Stimulated activated CD8-positive, alpha-beta memory T cell treated with anti-CD3 and anti-CD28 coated beads, Interleukin-2, amount 100 ng/mL, for 48 hours (primary cell): ENCODE measurements around the gene GRAMD2A.

Experiments
- DNase-seq, 2 donors: peaks; one replicate each; pipeline ENCODE4 v3.0.0-alpha.2; 2020; ENCODE audit warnings: low read depth in 2 of 2

Gene GRAMD2A

DNA sequence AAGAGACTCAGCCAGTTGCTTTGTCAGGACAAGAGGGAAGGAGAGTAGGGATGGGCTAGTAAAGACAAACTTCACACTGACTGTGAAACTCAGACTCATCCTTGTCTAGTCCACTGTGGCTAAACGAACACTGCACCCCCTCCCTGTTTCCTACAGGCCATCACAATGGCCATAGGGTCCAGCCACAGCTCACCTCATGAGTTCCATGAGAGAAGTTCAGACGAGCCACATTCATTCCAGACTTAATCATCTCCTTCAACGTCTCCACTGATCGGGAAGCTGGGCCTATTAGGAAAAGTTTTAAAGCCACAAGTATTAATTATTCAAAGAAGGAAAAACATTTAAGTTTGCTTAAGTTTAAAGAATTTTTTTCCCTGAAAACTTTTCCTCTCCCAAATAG lies 19.6 kb upstream of the GRAMD2A start:
- DNase-seq, result no peak

DNA sequence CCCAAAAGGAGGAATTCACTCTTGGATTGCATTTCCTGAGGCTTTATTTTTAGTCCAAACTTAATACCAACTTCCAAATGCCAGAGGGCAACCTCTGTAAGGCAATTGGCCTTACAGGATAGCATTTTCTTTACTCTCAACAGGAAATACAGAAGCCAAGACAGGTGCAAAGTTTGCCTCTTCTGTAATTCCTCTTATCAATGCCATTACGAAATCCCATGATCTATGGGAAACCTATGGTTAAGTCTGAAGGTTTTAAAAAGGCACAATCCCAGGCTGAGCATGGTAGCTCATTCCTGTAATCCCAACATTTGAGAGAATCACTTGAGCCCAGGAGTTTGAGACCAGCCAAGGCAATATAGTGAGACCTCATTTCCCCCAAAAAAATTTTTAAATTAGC lies 18.5 kb upstream of the GRAMD2A start:
- DNase-seq, result no peak

- DNase-seq, result no peak
These were observed 10.0 kb upstream of the GRAMD2A start for GRCh38 chr15:72207558-72208085.

DNA sequence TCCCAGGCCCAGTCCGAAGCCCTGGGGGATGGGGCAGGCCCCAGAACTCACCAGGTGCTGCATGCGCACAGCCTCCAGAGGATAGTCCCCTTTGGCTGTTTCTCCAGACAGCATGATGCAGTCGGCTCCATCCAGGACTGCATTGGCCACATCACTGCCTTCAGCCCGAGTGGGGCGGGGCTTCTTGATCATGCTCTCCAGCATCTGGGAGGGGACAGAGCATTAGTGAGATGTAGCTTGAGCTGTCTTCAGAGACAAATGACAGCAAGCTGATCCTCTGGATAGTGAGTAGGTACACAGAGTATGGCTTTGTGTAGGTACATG lies 9.1 kb upstream of the GRAMD2A start:
- DNase-seq, result no peak

DNA sequence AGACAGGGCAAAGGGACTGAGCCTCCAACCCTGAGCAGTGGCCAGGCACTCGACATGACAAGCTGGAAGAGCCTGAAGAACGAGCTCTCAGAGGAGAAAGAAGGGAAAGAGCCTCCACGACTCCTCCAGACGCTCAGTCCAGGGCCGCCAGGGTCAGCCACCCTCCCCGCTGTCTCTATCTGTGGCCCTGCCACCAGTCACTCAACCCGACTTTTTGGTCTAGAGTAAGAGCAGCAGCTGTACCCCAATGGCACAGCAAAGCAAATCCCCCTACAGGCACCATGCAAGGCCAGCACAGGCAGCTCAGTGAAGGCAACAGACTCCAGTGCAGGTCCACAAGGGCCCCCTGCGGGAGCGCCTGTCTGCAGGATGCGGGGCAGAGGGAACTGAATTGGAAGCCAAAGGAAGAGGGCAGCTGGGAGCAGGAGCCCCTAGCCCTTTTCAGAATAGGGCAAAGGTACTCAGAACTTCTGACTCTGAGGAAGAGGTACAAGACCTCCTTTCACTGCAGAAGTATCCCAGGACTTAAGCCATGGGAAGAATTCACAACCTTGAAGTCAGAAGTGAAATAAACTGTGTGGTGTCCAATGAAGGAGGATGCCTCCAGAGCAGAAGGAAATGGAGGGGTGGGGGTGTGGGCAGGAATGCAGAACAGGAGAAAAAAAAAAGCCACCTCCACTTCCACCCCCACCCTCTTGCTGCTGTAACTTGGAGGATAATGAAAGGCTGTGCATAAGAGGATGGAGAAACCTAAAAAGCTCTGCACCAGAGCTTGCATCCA lies 8.5 kb upstream of the GRAMD2A start:
- DNase-seq, result no peak

DNA sequence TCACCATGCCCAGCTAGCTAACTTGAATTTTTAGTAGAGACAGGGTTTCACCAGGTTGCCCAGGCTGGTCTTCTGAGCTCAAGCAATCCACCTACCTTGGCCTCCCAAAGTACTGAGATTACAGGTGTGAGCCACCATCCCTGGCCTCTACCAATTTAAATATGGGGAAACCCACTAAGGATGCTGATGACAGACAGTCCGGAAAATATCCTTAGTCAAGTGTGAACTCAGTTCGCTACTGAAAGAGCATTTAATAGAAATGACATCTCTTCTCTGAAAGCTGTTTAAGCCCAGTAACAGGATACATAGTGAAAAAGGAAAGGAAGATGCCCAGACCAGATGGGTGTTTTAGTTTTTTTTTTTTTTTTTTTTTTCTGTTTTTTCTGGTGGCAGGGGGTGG lies 7.7 kb upstream of the GRAMD2A start:
- no peak for DNase-seq

GRCh38 chr15:72203507-72203837 lies 5.9 kb upstream of the GRAMD2A start:
- DNase-seq, result no peak

DNA sequence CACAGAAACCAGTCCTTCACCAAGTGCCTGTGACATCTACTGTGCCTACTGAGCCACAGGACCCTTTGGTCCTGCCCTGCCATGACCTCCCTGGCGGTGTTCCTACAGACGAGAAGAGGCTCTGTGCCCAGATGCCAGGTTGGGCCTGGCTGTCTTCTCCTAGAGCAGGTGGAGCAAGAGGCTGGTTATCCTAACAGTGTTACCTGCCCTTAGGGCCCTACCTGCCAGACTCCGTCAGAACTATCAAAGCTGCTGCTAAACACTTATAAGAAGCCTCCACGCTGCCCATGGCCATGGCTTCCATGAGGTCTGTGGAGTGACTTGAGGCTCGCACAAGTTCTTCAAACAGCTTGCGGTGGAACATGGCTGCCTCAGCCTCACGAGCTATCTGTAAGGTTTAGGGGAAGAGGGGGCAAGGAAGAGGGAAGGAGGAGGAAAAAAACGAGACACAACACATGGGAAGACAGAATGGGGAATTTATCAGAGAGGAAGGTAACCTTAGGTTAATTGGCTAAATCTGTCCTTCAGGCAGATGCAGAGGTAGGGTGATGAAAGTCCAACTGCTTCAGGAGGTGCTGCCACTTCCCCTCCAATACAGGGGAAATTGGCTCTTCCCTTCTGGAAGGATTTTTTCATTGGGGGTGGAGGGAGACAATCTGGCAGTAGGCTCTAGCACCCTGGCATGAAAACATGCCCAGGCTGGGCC lies 5.4 kb upstream of the GRAMD2A start:
- no peak for DNase-seq

GRCh38 chr15:72202302-72202701 lies 4.7 kb upstream of the GRAMD2A start:
- DNase-seq, result no peak

GRCh38 chr15:72201391-72201921 lies 3.9 kb upstream of the GRAMD2A start:
- no peak for DNase-seq

GRCh38 chr15:72200395-72201237 lies 3.0 kb upstream of the GRAMD2A start:
- DNase-seq, result no peak

DNA sequence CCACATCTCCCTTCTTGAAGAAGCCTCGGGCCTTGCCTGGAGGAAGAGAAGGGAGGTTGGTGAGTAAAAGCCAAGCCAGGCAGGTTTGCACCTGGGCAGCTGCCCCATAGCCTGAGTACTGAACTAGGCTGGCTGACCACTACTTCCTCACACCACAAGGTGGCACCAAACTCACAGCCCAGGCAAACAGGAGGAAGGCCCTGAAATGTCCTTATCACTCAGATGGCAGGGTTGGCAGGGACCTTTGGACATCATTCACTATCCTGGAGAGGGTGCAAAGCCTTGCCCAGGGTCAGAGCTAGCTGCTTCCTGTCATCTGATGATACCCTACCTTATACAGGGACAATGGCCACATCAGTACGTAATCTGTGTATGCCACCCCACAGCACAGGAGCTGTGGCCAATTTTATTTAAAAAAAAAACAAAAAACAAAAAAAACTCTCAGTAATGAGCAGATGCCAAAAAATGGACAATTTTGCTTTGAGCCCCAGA lies 2.2 kb upstream of the GRAMD2A start:
- peak; percentile 39 to 48 for DNase-seq

DNA sequence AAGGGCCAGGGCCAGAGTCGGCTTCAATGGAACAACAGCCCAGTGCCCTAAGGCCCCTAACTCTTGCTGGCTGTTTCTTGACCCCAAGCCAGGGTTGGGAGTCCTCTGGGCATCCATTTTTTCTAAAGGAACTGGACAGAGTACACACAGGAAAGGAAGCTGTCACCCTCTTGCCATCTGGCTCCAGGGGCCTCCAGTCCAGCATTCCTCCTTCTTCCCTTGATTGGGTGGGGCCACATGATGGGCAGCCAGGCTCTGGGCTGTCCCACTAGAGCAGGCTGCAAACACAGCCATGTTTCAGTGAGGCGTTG lies 1.6 kb upstream of the GRAMD2A start:
- no peak for DNase-seq

DNA sequence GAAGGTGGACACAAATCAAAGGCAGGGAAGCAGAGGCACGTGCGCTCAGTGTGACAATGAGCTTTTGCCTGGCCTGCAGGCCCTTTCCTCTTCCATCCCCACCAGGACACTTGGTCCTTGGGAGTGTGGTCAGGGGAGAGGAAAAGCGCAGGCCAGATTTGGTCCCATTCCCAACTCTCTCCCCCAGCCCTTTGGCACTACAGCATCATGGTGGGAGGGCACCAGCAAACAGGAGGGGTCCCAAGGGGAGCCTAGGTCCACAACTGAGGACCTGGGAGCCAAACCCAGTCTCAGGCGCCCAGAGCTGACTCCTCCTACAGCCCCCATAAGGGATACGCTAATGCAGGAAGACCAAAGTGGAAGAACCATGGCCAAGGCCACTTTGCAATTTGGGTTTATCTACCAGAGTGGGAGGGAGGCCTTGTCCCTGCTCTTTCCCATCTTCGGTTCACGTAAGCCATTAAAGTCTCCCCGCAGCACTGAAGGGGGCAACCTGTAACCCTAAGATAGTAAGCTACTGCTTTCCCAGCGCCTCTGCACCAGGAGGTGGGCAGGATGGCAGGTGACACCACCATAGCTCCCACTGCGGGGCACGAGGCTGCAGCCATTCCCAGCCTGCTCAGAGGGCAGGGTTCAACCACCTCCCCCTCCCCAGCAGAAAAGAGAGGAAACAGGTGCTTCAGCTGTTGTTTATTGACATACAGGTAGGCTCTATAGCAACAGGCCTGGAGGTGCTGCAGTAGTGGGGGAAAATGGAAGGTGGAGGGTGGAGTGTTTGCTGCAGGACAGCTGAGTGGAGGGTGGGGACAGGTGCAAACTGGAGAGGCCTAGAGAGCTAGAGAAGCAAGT lies 993 bp upstream of the GRAMD2A start:
- no peak for DNase-seq

DNA sequence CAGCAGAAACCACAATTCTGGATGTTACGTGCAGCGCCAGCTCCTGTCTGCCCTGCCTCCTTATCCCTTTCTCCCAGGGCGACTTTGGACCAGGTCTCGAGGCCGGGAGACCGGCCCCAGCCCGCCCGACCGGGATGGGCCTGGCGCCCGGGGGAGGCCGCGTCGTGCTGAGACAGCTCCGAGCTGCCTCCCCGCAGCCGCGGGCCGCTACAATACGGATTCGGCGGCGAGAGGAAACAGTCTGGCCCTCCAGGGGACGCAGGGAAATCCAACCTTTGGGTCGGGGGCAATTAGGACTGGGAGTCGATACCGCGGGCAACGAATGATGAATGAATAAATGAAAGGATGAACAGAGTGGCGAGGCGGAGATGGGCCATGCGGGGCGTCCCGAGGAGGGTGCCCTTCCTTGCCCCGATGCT lies 537 bp downstream of the GRAMD2A start:
- no peak for DNase-seq

DNA sequence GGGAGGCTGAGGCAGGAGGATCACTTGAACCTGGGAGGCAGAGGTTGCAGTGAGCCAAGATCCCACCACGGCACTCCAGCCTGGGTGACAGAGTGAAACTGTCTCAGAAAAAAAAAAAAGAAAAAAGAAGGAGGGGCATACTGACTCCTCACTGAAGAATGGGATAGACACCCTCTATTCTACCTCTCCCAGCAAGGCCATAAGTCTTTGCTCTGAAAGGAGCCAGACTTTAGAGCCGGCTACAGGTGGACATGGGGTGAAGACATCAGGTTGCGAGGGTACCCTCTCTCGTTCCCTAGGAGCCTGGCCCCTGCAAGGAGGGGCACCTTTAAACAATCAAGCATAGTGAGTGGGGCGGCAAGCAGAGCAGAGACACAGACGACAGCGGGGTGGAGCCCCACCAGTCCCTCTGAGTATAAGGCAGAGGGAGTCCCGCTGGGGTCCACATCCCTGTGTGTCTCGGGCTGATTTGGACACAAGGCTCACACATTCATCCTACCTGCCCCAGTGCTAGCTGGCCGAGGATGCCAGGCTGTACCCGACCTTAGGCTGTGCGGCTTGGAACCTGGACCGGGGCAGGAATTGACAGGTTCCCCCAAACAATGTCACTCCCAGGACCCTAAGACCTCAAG lies 1.1 kb downstream of the GRAMD2A start:
- no peak for DNase-seq

DNA sequence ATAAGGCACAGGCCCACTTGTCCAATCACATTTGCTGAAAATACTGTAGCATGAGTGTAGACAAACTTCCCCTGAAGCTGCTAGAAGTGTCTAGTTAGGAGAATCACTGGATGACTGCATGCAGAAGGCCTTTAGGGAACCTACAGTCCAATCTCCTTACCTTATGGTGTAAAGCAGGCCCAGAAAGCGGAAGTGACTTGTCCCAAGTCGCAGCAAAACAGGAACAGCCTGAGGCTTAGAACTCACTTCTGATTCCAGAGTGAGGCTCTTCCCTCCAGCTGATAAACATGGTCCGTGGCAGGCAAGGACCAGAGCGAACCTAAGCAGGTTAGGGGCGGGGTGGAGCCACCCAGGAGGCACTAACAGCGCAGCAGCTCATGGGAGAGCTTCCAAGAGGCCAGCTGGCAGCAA lies 2.5 kb downstream of the GRAMD2A start:
- DNase-seq, result no peak

DNA sequence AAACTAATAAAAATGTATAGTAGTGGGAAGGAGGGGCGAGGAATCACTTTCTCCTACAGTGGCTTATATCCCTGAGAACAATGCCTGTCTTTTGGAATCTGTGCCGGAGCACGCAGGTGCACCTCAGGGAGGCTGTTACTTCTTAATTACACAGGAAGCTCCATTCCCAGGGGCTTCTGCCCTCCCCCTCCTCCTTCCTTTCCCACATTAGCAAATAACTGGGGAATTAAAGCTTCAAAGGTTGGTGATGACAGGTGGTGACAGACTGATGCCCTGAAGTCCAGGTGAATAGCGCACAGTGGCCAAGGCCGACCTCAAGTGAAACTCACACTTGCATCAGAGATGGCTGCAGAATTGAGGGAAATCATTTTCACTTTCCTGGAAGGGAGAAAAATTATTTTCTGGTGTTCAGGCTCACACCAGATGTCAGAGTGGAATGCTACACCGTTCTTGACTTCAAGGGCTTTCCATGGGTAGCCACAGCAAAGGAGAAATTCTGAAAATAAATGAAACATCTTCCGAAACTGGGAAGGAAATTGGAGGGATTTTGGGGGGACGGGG lies 3.7 kb downstream of the GRAMD2A start:
- DNase-seq, result no peak

- no peak for DNase-seq
These were observed 5.2 kb downstream of the GRAMD2A start for GRCh38 chr15:72192416-72192815.

- DNase-seq, result no peak
These were observed 8.2 kb downstream of the GRAMD2A start for GRCh38 chr15:72189250-72189902.
